Sigmoid colon (tissue), 7 donors: ENCODE results near the gene PGP. TPM values are rescaled to one million over a fixed set of nuclear protein-coding genes. Genes with fewer than 3 reads are reported as not detected.
A peak's percentile ranks its signal among the peaks of the same experiment; 100 is the strongest.
"Not testable (repeated sequence)": the region's sequence is repeated elsewhere in the genome, so short reads cannot be mapped to it uniquely, and the experiment has no call there.

Experiments used
- DNase-seq: peaks from one replicate; pipeline ENCODE4 v3.0.0-alpha.2; 2019
- H3K27ac ChIP-seq, 4 donors: fragments of 200-600 bp; sonication (generic); one replicate each; pipeline ENCODE4 v1.5.1; 2016 to 2019; ENCODE audit warnings: mild to moderate bottlenecking in 1 of 4
- H3K27me3 ChIP-seq, 3 donors: fragments of 200-600 bp; sonication (generic); one replicate each; pipeline ENCODE4 v1.5.1; 2019; ENCODE audit warnings: mild to moderate bottlenecking in 1 of 3
- H3K36me3 ChIP-seq, 4 donors: fragments of 200-600 bp; sonication (generic); one replicate each; pipeline ENCODE4 v1.5.1; 2016 to 2019
- H3K4me1 ChIP-seq, 4 donors: fragments of 200-600 bp; sonication (generic); one replicate each; pipeline ENCODE4 v1.5.1; 2017 to 2019
- H3K4me3 ChIP-seq, 4 donors: fragments of 200-600 bp; sonication (generic); one replicate each; pipeline ENCODE4 v1.5.1; 2017 to 2019; ENCODE audit warnings: mild to moderate bottlenecking in 2 of 4, moderate library complexity in 1 of 4
- H3K9me3 ChIP-seq, 4 donors: fragments of 200-600 bp in 3 of 4; sonication (generic) in 3 of 4; one replicate each; pipeline versions ENCODE4 v1.5.1 to v1.6.1; 2013 to 2019
- EP300 ChIP-seq, 4 donors: sonication (generic); formaldehyde crosslinking; IDR thresholded peaks; one replicate each; pipeline ENCODE4 v1.6.1; 2017; ENCODE audit warnings: antibody characterized with exemption in 4 of 4
- POLR2A ChIP-seq, 2 donors: fragments of 450-650 bp; IDR thresholded peaks; one replicate each; pipeline ENCODE4 v1.6.1; 2016; ENCODE audit warnings: antibody characterized with exemption in 2 of 2, mild to moderate bottlenecking in 2 of 2, moderate library complexity in 2 of 2
- POLR2AphosphoS5 ChIP-seq, 4 donors: sonication (generic); formaldehyde crosslinking; IDR thresholded peaks; one replicate each; pipeline ENCODE4 v1.6.1; 2017; ENCODE audit warnings: antibody characterized with exemption in 4 of 4
- WGBS, 2 donors: extraction: QIAGEN DNeasy Blood & Tissue Kit; methylation state at CpG; one replicate each; pipeline ENCODE4 v1.1.7; 2013; 5-methylcytosine and 5-hydroxymethylcytosine counted together
- intact Hi-C: fragments of 100-400 bp; cut with DNase I; formaldehyde crosslinking; loops from one replicate; pipeline ENCODE4 v1.15.1; 2023
- polyA plus RNA-seq, 3 donors: library from polyadenylated mRNA; stranded (reverse); fragments of 200-250 nt; gene quantifications; one replicate each; pipeline ENCODE4 v1.2.3, GENCODE V29; 2013
- total RNA-seq, 4 donors: library from RNA; depleted of rRNA; stranded (reverse); fragments of >200 nt; gene quantifications; one replicate each; pipeline ENCODE4 v1.1.0, GENCODE V29; 2016
- TF ChIP-seq, protein P1 (sequence below), 4 experiments: fragments of 450-650 bp in 3 of 4; fragments of 200-600 bp in 1 of 4; IDR thresholded peaks; one replicate each; pipeline ENCODE4 v1.5.1; 2016 to 2019; ENCODE audit warnings: antibody characterized with exemption in 4 of 4, mild to moderate bottlenecking in 3 of 4, moderate library complexity in 2 of 4
- donor health status: healthy with polysubstance abuse.
- donor health status: Bipolar disorder and iron deficiency.
- donor health status: healthy.

The PGP gene
- total and polyA plus RNA-seq, 7 donors, result 6.0 to 20.2 (median 10.3) TPM

DNA sequence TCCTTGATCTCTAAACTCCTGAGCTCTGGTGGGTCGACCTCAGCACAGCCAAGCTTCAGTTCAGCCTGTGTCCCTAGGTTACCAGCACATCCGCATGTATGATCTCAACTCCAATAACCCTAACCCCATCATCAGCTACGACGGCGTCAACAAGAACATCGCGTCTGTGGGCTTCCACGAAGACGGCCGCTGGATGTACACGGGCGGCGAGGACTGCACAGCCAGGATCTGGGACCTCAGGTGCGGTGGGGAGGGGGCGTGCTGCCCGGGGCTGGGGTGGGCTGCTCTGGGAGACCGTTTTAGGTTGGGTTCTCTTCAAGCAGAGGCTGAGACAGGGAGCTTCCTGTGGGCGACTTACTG lies 8.2 kb downstream of the PGP start:
- intact Hi-C loops, result loop anchor here (5.0 kb wide), 1 partner anchor 46 kb away; the partner anchor contains the start of gene ECI1
- no peak for DNase-seq
- 83 to 86% methylated on average over 18 of the region's 18 CpGs for WGBS, 2 donors

DNA sequence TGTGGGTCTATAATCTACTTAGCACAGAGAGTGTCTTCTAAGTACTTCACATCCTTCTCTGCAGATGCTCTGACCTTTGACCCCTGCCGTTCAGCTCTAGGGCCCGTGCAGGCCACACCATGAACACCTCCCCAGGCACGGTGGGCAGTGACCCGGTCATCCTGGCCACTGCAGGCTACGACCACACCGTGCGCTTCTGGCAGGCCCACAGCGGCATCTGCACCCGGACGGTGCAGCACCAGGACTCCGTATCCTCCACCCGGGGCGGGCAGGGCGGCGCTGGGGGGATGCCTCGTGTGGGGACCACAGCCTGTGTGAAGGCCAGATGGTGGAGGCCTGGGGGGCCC lies 8.7 kb downstream of the PGP start:
- Histone ChIP-seq H3K27ac (peak overlapping the region; percentile 97 to 100 (median 98)), H3K4me3 (peak overlapping the region; percentile 83 to 89 (median 88)), H3K4me1 (peaks cover 0 to 20% (median 18%) of the 10 kb centered on the region in 4 donors), H3K27me3 (no peaks in the 10 kb centered on the region), H3K36me3 (peaks cover 13 to 36% (median 23%) of the 10 kb centered on the region in 4 donors), H3K9me3 (no peaks in the 10 kb centered on the region)
- 5 to 13% methylated on average over 16 of the region's 16 CpGs for WGBS, 2 donors
- no peak for DNase-seq
- intact Hi-C loops, result loop anchor here (2.0 to 5.0 kb wide), 2 partner anchors 46 to 49 kb away; partner anchors contain the start of gene ECI1
- TF ChIP-seq POLR2AphosphoS5 (IDR thresholded peaks at IDR 0.05), result no peak
- TF ChIP-seq, protein P1, sequence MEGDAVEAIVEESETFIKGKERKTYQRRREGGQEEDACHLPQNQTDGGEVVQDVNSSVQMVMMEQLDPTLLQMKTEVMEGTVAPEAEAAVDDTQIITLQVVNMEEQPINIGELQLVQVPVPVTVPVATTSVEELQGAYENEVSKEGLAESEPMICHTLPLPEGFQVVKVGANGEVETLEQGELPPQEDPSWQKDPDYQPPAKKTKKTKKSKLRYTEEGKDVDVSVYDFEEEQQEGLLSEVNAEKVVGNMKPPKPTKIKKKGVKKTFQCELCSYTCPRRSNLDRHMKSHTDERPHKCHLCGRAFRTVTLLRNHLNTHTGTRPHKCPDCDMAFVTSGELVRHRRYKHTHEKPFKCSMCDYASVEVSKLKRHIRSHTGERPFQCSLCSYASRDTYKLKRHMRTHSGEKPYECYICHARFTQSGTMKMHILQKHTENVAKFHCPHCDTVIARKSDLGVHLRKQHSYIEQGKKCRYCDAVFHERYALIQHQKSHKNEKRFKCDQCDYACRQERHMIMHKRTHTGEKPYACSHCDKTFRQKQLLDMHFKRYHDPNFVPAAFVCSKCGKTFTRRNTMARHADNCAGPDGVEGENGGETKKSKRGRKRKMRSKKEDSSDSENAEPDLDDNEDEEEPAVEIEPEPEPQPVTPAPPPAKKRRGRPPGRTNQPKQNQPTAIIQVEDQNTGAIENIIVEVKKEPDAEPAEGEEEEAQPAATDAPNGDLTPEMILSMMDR (IDR thresholded peaks at IDR 0.05), result no peak
- TF ChIP-seq EP300 (IDR thresholded peaks at IDR 0.05), result no peak
- no peak for TF ChIP-seq POLR2A (IDR thresholded peaks at IDR 0.05)

More for the DNA sequence above, 8.2 kb downstream of the PGP start:
- H3K36me3 ChIP-seq, result peaks cover 13 to 36% (median 23%) of the 10 kb centered on the region in 4 donors
- TF ChIP-seq, protein P1 (IDR thresholded peaks at IDR 0.05), result no peak
- TF ChIP-seq POLR2A (IDR thresholded peaks at IDR 0.05), result no peak
- TF ChIP-seq EP300 (IDR thresholded peaks at IDR 0.05), result no peak
- no peak for TF ChIP-seq POLR2AphosphoS5 (IDR thresholded peaks at IDR 0.05)
- peak overlapping the region in 3 of 4 donors; percentile 83 to 89 (median 88) for H3K4me3 ChIP-seq
- H3K9me3 ChIP-seq, result no peaks in the 10 kb centered on the region
- H3K27me3 ChIP-seq, result no peaks in the 10 kb centered on the region
- H3K27ac ChIP-seq, result peak overlapping the region; percentile 97 to 100 (median 98)
- H3K4me1 ChIP-seq, result peaks cover 0 to 20% (median 18%) of the 10 kb centered on the region in 4 donors

DNA sequence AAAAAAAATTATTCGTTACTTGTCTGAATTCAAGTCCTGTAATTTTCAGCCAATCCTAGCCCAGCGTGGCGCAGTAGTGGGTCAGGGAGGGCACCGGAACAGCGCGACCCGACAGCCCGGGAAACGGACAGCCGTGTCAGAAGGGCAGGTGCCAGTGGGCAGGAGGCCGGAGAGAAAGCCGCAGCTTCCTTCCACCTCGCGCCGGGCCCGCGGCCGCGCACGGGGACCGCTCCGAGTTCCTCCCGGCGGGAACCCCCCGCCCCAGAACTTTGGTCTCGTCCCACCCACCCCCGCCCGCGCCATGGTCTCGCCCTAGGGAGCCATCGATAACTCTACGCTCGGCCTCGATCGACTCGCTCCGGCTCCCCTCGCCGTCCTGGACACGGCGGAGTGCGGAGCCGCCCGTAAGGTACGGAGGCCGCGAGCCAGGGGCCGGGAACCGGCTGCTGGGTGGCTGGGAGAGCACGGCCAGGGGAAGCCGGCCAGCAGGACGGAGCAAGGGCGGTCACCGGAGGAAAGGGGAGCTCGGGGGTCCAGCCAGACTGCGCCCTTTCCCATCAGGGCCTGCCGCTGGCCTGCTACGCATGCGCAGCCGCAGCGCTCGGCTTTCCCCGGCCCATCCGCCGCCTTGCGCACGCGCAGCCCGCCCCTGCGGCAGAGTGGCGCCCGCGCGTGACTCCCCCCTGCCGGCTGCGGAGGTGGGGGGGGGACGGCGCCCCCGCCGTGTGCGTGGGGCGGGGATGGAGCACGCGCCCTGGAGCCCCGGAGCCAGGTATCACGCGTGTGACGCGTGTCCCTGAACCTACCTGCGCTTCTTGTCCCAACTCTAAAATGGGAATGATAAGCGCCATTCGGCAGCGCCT lies 9.3 kb downstream of the PGP start, which contains the start of gene MLST8:
Gene MLST8 (plus strand): TSS at position 351 of the 863 bp plus-strand sequence. CDS start 632 bp downstream, outside the sequence.
- TF ChIP-seq POLR2A (IDR thresholded peaks at IDR 0.05) (peak; percentile 54 to 71), EP300 (IDR thresholded peaks at IDR 0.05) (peak in 1 of 4 donors; percentile 8), POLR2AphosphoS5 (IDR thresholded peaks at IDR 0.05) (peak; percentile 76 to 97 (median 88))
- TF ChIP-seq, protein P1 (IDR thresholded peaks at IDR 0.05), result no peak
- peak; percentile 94 for DNase-seq
- WGBS, 2 donors, result 0 to 1% methylated on average over 93 of the region's 93 CpGs
- H3K9me3 ChIP-seq, result no peaks in the 10 kb centered on the region
- no peaks in the 10 kb centered on the region for H3K27me3 ChIP-seq
- peaks cover 0 to 20% (median 18%) of the 10 kb centered on the region in 4 donors for H3K4me1 ChIP-seq
- H3K36me3 ChIP-seq, result peaks cover 13 to 36% (median 23%) of the 10 kb centered on the region in 4 donors
- H3K4me3 ChIP-seq, result peak within 1 kb of the TSS; percentile 83 to 89 (median 88)
- intact Hi-C loops, result loop anchor here (2.0 to 5.0 kb wide), 2 partner anchors 47 to 49 kb away; partner anchors contain the start of gene ECI1
- peak within 1 kb of the TSS; percentile 97 to 100 (median 98) for H3K27ac ChIP-seq

DNA sequence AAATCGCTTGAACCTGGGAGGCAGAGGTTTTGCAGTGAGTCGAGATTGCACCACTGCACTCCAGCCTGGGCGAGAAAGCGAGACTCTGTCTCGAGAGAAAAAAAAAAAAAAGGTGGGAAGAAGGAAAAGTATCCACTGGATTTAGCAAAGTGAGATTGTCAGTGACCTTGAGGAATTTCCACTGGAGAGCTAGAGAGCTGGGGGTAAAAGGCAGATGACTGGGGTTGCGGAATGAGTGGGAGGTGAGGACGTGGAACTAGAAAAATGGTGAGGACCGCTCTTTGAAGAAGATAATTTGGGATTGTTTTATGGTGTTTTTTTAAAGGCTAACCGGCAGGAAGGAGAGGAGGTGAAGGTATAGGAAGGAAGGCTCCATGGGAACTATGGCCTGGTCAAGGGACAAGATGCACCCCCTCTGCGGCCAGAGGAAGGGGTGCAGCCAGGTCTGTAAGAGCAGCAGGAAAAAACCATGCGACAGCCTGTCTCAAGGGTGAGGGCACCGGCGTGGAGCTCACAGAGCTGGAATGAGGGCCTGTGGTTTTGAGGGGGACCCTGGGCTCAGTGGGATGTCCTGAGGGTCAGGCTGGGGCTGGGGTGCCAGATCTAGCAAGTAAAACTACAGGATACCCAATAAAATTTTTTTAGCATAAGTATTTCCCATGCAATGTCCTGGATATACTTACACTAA lies 10.1 kb downstream of the PGP start:
- H3K27me3 ChIP-seq, result no peaks in the 10 kb centered on the region
- TF ChIP-seq POLR2AphosphoS5 (IDR thresholded peaks at IDR 0.05) (no peak), EP300 (IDR thresholded peaks at IDR 0.05) (no peak), POLR2A (IDR thresholded peaks at IDR 0.05) (no peak)
- TF ChIP-seq, protein P1 (IDR thresholded peaks at IDR 0.05), result no peak
- peak overlapping the region; percentile 97 to 100 (median 98) for H3K27ac ChIP-seq
- H3K4me1 ChIP-seq, result peaks cover 0 to 20% (median 18%) of the 10 kb centered on the region in 4 donors
- 84 to 85% methylated on average over 13 of the region's 13 CpGs for WGBS, 2 donors
- H3K36me3 ChIP-seq, result peaks cover 13 to 31% (median 20%) of the 10 kb centered on the region in 4 donors
- intact Hi-C loops, result loop anchor here (2.0 to 5.0 kb wide), 2 partner anchors 48 kb away; partner anchors contain the start of gene ECI1
- H3K4me3 ChIP-seq, result peak overlapping the region; percentile 83 to 89 (median 88)
- no peaks in the 10 kb centered on the region for H3K9me3 ChIP-seq
- DNase-seq, result no peak

DNA sequence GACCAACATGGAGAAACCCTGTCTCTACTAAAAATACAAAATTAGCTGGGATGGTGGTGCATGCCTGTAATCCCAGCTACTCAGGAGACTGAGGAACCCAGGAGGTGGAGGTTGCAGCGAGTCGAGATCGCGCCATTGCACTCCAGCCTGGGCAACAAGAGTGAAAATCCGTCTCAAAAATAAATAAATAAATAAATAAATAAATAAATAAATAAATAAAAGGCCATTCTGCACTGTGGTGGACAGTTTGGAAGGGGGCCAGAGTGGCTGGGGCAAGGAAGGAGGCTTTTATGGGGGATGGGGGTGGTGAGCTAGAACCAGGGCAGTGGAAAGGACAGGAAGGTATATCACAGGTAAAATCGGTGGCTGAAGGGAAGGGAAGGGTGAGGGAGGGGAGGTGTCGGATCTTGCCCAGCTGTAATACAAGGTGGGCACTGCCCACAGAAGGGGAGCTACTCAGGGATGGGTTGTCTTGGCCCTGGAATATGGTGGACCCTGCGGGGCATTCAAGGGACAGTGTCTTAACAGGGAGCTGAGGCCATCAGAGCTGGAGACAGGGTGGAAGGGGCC lies 11.4 kb downstream of the PGP start:
- DNase-seq, intact Hi-C loops, H3K4me3 ChIP-seq, H3K9me3 ChIP-seq, H3K27ac ChIP-seq, H3K27me3 ChIP-seq: not testable (repeated sequence)
- Histone ChIP-seq H3K4me1 (peaks cover 0 to 20% (median 18%) of the 10 kb centered on the region in 4 donors), H3K36me3 (peaks cover 5 to 17% (median 11%) of the 10 kb centered on the region in 4 donors)
- WGBS, 2 donors, result 94 to 96% methylated on average over 8 of the region's 8 CpGs
